ENCODE measurements around the gene WIF1. TPM values are rescaled to one million over a fixed set of nuclear protein-coding genes. Genes with fewer than 3 reads are reported as not detected.

The WIF1 gene
- total and polyA plus RNA-seq, 2 of the 8 experiments (the other 6 are each of a cell fraction or from before 2014, with no cell fraction given): 1.8 to 9.1 TPM

- H2AFZ ChIP-seq (ENCODE audit: low read length): no peak overlapping the region
Measured at GRCh38 chr12:65045269-65045668, 75.8 kb downstream of the WIF1 start.

More at GRCh38 chr12:65045269-65045668, 75.8 kb downstream of the WIF1 start:
- Histone ChIP-seq H3K23ac (ENCODE audit: insufficient read length) (no peak overlapping the region), H3K9me3 (ENCODE audit: insufficient read depth in 2 of 2, low read depth in 1 of 2, low read length in 1 of 2) (no peaks in the 10 kb centered on the region), H3K79me1 (ENCODE audit: low read depth, low read length) (no peaks in the 10 kb centered on the region), H3K18ac (ENCODE audit: extremely low read depth, low read length) (no peak overlapping the region), H3K4me3 (ENCODE audit: extremely low read depth in 1 of 4, insufficient read depth in 2 of 4, low read depth in 3 of 4, low read length in 4 of 4) (no peak overlapping the region), H4K20me1 (replicated peaks in 1 of 2; ENCODE audit: control insufficient read depth in 1 of 2, insufficient read depth in 2 of 2, low read length in 2 of 2) (no peaks in the 10 kb centered on the region), H3K79me2 (ENCODE audit: control insufficient read depth in 1 of 2, insufficient read depth in 2 of 2, low read length in 2 of 2) (no peaks in the 10 kb centered on the region), H4K8ac (ENCODE audit: extremely low read depth, insufficient read depth, low read length) (no peak overlapping the region), H3K4me1 (replicated peaks in 1 of 4; ENCODE audit: control insufficient read depth in 3 of 4, insufficient read depth in 4 of 4, low read length in 3 of 4) (no peaks in the 10 kb centered on the region), H2BK20ac (ENCODE audit: low read length) (no peak overlapping the region), H2BK5ac (ENCODE audit: low read depth, low read length) (no peak overlapping the region), H4K5ac (ENCODE audit: insufficient read length, low read depth, low read length) (no peak overlapping the region), H3K4ac (replicated peaks; ENCODE audit: insufficient read length, low read depth, low read length) (no peak overlapping the region), H3K27me3 (replicated peaks in 1 of 4; ENCODE audit: control insufficient read depth in 3 of 4, extremely low read depth in 1 of 4, insufficient read depth in 3 of 4, low read length in 3 of 4) (no peaks in the 10 kb centered on the region), H2BK120ac (replicated peaks; ENCODE audit: low read depth, low read length) (no peak overlapping the region), H2BK12ac (ENCODE audit: low read depth, low read length) (no peak overlapping the region), H3K27ac (ENCODE audit: low read depth, low read length) (no peak overlapping the region), H2BK15ac (ENCODE audit: low read length) (no peak overlapping the region), H2AK5ac (ENCODE audit: low read depth, low read length) (no peak overlapping the region), H3K14ac (ENCODE audit: insufficient read length) (no peak overlapping the region), H3K56ac (replicated peaks; ENCODE audit: insufficient read length, low read depth, low read length) (no peak overlapping the region), H4K91ac (replicated peaks; ENCODE audit: insufficient read length, low read length) (no peak overlapping the region), H3K23me2 (ENCODE audit: low read depth, low read length) (no peaks in the 10 kb centered on the region), H3K36me3 (ENCODE audit: control insufficient read depth in 2 of 4, insufficient read depth in 4 of 4, low read length in 3 of 4) (no peaks in the 10 kb centered on the region), H3K9ac (replicated peaks in 1 of 4; ENCODE audit: extremely low read depth in 1 of 4, low read depth in 3 of 4, low read length in 3 of 4) (no peak overlapping the region), H3K4me2 (ENCODE audit: insufficient read depth in 1 of 2, low read depth in 2 of 2, low read length in 2 of 2) (no peak overlapping the region)
- ChIA-PET POLR2A (ENCODE audit: partially characterized antibody) (no interaction called here), CTCF (ENCODE audit: partially characterized antibody) (interaction anchor here (1.3 kb wide), 1 partner anchor 9 kb away, joined by 3 read pairs; no protein-coding TSS in a partner anchor)
- no peak for TF ChIP-seq TEAD4 (IDR thresholded peaks at IDR 0.05; ENCODE audit: low read depth, low read length)
- TF ChIP-seq SUZ12 (IDR thresholded peaks at IDR 0.05; ENCODE audit: low read length): no peak
- TF ChIP-seq KDM4A (IDR thresholded peaks at IDR 0.05; ENCODE audit: low read depth, low read length, severe bottlenecking): no peak
- TF ChIP-seq CHD1 (IDR thresholded peaks at IDR 0.05; ENCODE audit: low read depth, low read length): no peak
- no peak for TF ChIP-seq SRF (IDR thresholded peaks at IDR 0.05; ENCODE audit: low read depth, low read length)
- no peak for TF ChIP-seq CREB1 (IDR thresholded peaks at IDR 0.05)
- TF ChIP-seq ASH2L (IDR thresholded peaks at IDR 0.05; ENCODE audit: low read length): no peak
- no peak for TF ChIP-seq TAF1 (IDR thresholded peaks at IDR 0.05; ENCODE audit: low read depth, low read length)
- no peak for TF ChIP-seq EP300 (IDR thresholded peaks at IDR 0.05; ENCODE audit: borderline replicate concordance in 1 of 2, low read depth in 2 of 2, low read length in 2 of 2)
- no peak for TF ChIP-seq POLR2AphosphoS5 (IDR thresholded peaks at IDR 0.05; ENCODE audit: low read depth, low read length)
- no peak for TF ChIP-seq SP1 (IDR thresholded peaks at IDR 0.05; ENCODE audit: low read depth, low read length)
- no peak for TF ChIP-seq CTBP2 (IDR thresholded peaks at IDR 0.05; ENCODE audit: borderline replicate concordance, insufficient read depth, insufficient read length, low read length)
- no peak for TF ChIP-seq BACH1 (IDR thresholded peaks at IDR 0.05; ENCODE audit: low read length)
- TF ChIP-seq RFX5 (IDR thresholded peaks at IDR 0.05; ENCODE audit: borderline replicate concordance, low read depth, low read length): no peak
- no peak for TF ChIP-seq SIX5 (IDR thresholded peaks at IDR 0.05; ENCODE audit: low read depth, low read length)
- no peak for TF ChIP-seq RBBP5 (IDR thresholded peaks at IDR 0.05; ENCODE audit: borderline replicate concordance, low read depth, low read length)
- no peak for FAIRE-seq
- WGBS, 2 experiments (ENCODE audit: extremely low coverage in 1 of 2, insufficient coverage in 1 of 2, insufficient read length in 1 of 2, insufficient replicate concordance in 2 of 2, low coverage in 1 of 2, low lambda C conversion rate in 2 of 2, missing lambda C conversion rate in 1 of 2): 88% methylated on average over 3 of the region's 4 CpGs; no CpG with 5 or more reads in 1 of the 2 experiments
- no peak for DNase-seq (ENCODE audit: low read depth in 1 of 2, low spot score in 2 of 2)

All from H1 (cell line).